T-helper 2 cell (primary cell): ENCODE results near the gene EIF4G3.
A peak's percentile ranks its signal among the peaks of the same experiment; 100 is the strongest.
"Not testable (repeated sequence)": the region's sequence is repeated elsewhere in the genome, so short reads cannot be mapped to it uniquely, and the experiment has no call there.

Experiments
- DNase-seq, 5 experiments: peaks; one replicate each; pipeline versions ENCODE4 v3.0.0 to v3.0.0-alpha.2; 2012 to 2022

EIF4G3 gene

DNA sequence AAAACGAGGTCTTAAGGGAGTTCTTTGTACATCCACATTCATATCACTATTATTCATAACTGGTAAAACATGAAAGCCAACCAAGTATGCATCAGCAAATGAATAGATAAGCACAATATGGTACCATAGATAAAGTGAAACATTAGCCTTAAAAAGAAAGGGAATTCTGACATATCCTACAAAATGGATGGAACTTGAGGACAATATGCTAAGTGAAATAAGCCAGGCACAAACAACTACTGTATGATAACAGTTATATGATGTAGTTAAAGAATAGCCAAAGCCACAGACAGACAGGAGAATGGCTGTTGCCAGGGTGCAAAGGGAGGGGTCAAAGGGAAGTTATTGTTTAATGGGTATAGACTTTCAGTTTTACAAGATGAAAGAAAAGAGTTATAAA is 148.9 kb downstream of the EIF4G3 start:
- no peak for DNase-seq

DNA sequence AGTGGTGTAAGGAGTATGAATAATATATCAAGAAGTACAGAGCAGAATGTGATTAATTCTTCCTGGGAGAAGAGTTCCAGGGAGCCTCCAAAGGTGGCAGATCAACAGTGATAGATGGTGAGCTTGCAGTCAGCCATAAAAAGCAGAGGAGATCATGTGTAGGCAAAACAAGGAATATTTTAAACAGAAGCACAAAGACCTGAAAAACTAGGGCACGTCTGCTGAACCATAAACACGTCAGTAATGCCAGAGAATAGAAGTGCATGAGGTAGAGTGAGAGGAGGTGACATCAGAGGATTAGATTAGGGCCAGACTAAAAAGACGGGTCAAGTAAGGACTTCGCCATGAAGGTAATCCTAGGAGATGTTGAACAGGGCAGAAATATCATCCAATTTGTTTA is 151.8 kb downstream of the EIF4G3 start:
- DNase-seq: no peak

DNA sequence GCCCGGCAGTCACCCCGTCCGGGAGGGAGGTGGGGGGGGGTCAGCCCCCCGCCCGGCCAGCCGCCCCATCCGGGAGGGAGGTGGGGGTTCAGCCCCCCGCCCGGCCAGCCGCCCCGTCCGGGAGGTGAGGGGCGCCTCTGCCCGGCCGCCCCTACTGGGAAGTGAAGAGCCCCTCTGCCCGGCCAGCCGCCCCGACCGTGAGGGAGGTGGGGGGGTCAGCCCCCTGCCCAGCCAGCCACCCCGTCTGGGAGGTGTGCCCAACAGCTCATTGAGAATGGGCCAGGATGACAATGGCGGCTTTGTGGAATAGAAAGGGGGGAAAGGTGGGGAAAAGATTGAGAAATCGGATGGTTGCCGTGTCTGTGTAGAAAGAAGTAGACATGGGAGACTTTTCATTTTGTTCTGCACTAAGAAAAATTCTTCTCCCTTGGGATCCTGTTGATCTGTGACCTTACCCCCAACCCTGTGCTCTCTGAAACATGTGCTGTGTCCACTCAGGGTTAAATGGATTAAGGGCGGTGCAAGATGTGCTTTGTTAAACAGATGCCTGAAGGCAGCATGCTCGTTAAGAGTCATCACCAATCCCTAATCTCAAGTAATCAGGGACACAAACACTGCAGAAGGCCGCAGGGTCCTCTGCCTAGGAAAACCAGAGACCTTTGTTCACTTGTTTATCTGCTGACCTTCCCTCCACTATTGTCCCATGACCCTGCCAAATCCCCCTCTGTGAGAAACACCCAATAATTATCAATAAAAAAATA is 152.4 kb downstream of the EIF4G3 start:
- DNase-seq: not testable (repeated sequence)

DNA sequence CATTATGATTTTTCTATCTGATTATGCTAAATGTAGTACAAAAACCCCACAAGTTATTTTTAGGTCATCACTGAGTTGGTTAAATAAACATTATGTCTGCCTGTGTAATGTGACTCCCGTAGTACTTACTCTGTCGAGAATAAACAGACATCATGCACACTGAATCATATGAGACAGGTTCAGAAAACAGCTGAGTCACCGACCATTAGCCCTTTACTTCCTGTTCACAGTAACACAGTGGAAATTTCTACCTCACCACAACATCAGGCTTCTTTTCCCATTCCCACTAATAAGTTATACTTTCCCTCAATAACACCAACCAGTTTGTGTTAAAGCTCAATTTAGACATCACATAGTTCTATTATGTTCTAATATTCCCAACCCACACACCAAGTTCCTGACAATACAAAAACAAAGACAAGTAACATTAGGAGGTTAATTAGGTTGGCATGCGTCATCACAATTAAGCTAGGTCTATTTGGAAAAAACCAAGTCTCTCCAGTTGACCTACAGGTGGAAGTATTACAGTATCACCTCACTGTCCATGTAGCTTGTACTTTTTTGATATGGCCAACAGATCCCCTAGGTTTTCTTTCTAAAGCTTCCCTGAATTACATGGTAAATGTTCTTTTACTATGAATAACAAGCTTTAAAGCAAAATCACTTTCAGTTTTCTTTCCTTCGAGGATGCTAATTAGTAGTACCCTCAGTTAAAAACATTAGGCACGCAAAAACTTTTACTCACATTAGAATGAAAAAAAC is 154.2 kb downstream of the EIF4G3 start:
- DNase-seq: peak in 2 of 5 experiments; percentile 4 to 85

DNA sequence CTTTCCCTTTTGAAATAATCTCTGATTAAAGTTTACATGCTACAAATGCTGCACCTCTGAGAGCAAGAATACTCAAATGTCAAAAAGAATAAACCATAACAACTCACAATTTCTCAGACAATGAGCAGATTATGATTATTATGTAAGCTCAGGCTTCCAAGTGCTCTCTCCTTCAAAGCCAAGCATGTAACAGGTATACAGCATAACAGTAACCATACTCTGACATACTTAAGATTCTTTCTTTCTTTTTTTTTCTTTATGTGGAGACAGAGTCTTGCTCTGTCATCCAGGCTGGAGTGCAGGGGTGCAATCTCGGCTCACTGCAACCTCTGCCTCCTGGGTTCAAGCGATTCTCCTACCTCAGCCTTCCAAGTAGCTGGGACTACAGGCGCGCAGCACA is 155.4 kb downstream of the EIF4G3 start:
- DNase-seq: no peak

DNA sequence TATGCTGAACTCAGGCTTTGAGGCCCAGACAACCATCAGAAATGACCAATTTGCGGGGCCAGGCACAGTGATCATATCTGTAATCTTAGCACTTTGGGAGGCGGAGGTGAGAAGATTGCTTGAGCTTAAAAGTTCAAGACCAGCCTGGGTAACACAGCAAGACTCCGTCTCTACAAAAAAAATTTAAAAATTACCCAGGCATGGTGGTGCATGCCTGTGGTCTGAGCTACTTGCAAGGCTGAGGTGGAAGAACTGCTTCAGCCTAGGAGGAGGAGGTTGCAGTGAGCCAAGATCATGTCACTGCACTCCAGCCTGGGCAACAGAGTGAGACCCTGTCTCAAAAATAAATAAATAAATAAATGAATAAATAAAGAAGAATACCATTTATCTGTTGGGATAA is 156.5 kb downstream of the EIF4G3 start:
- DNase-seq: no peak

DNA sequence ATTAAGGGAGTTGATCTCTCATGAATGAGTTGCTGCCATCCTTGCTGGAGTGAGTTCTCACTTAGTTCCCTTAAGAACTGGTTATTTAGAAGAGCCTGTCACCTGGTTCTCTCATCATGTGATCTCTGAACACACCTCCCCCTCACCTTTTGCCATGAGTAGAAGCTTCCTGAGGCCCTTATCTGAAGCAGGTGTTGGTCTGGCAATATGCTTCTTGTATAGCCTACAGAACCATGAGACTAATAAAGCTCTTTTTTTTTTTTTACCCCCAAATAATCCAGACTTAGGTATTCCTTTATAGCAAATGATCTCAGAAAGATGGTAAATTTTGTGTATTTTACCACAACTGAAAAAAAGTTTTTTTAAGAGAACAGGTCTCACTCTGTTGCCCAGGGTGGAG is 158.0 kb downstream of the EIF4G3 start:
- no peak for DNase-seq

DNA sequence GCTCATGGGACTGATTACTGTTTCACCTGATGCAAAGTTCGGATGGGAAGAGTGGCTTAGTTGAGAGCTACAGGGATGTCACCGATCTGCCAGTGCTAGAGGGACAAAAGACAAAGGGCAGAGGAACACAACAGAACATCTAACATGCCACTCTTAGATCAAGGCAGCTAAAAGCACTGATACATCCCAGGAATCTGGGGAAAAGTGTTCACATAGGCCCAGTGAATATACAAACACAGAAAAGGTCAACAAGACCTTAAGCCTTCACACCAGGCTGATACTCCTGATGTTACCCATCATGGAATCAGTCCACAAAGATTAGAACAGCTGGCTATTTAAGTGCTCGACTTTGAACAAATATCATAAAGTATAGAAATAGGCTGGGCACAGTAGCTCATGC is 163.2 kb downstream of the EIF4G3 start:
- DNase-seq: no peak

DNA sequence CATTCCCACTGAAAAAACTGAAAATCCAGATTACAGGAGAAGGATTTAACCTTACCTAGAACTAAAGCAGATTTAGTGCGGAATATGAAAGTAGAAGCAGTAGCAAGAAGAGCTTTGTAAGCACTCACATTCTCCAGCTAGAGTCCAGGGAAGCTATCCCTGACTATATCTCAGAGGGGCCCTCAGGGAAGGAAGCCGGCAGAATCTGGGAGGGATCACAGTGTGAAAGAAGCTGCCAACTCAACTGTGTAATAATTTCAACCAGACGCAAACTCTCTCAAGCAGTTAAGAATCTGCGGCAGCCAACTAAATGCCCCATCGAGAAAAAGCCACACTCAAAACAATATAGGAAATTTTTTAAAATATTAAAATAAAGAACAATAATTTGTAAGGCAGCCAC is 163.8 kb downstream of the EIF4G3 start:
- DNase-seq: no peak

DNA sequence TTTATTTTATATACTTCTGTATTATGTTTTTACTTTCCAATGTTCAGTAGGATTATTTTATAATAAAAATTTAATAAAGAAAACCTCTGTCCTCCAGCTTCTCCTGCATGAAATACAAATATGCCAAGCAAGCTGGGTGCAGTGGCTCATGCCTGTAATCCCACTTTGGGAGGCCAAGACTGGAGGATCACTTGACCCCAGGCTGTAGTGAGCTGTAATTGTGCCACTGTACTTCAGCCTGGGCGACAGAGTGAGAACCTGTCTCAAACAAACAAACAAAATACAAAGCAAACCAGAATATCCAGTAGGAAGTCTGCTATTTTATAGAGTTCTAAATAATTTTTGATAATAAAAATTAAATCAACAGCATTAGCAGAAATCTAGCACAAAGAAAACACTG is 168.8 kb downstream of the EIF4G3 start:
- DNase-seq: no peak

DNA sequence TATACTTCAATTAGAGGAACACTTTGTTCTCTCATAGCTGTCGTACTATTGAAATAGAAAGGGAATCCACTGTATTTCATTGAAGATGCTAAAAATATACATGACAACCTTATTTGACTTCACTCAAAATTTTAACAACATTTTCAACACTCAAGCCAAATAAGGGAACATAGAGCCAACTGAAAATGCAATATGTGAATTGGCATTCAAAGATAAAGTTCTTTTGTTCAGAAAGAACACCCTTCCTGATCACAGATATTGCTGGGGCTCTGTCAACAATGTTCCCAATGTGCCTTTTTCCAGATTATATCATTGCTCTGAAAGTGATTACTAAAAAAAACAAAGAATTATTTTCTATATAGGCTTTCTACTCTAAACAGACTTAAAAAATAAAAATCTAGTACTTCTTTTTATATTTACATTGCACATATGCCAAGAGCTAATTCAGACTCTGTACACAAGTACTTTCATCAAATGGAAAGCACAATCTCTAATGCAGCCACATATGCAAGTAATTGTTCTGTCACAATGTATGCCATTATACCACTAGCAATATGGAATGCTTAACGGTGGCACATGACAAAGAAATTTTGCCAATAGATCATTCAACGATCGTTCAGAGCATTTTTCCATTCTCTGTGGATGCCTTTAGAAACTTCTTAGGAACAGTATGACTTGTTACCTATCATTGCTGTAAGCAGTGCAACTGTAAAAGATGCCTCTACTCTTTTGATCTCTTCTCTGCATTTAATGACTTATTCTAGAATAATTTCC is 171.0 kb downstream of the EIF4G3 start:
- DNase-seq: no peak

DNA sequence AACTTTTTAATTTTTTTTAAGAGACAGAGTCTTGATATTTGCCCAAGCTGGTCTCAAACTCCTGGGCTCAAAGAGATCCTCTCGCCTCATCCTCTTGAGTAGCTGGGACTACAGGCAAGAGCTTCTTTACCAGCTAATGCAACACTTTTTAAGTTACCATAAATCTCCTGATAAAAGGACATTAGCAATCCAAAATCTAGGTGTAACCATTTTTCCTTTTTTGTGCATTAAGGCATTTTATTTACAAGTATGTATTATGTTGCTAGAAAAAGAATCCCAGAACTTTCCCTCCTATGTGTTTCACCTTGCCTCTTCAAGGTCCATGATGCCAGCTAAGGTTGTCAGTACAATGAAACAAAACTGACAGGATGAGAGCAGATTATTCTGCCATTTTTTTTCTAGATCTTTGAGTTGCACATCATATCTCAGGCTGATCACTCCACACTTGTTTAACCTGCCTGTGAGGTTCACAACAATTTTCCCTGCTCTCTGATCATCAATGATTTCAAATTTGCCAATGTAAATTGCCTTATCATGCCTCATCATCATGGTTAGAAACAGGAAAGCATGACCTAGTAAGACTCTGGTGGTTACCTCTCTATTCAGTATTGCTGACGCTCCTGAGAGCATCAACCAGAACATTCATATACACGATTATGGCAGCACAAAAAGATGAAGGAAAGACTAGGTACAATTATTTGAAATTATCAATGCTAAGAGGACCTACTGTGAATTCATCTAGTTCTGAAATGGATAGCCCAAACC is 173.2 kb downstream of the EIF4G3 start:
- no peak for DNase-seq

DNA sequence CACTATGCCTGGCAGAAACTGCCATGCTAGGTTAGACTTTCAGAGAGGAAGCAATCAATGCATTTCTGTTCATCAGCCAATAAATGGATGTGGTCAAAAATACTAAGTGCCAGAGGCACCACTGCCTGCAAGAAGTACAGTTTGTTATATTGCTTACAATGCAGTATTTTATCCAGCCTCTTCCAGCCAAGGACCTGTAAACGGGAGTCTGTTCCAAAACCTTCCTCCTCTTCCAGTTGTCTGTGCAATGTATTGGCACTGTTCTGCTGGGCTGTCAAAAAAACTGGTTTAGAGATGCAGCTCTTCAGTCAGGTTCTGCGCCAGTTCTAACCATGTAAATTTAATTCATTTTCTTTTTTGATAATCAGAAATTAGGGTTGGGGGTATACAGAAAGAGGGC is 175.7 kb downstream of the EIF4G3 start:
- DNase-seq: no peak

DNA sequence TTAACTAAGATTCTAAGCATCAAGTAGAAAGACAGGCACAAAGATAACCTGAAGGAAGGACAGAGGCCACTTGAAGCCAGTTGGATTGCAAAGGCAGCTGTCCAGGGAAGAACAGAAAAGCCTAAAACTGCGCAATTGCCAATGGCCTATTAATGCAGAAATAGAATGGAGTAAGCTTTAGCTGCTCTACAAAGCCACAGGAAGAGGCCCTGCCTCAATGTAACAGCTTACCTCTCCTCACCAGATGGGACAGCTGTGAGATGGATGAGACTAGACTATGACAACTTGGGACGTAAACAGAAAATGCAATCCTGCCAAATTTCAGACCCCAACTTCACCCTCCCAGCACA is 176.5 kb downstream of the EIF4G3 start:
- no peak for DNase-seq

DNA sequence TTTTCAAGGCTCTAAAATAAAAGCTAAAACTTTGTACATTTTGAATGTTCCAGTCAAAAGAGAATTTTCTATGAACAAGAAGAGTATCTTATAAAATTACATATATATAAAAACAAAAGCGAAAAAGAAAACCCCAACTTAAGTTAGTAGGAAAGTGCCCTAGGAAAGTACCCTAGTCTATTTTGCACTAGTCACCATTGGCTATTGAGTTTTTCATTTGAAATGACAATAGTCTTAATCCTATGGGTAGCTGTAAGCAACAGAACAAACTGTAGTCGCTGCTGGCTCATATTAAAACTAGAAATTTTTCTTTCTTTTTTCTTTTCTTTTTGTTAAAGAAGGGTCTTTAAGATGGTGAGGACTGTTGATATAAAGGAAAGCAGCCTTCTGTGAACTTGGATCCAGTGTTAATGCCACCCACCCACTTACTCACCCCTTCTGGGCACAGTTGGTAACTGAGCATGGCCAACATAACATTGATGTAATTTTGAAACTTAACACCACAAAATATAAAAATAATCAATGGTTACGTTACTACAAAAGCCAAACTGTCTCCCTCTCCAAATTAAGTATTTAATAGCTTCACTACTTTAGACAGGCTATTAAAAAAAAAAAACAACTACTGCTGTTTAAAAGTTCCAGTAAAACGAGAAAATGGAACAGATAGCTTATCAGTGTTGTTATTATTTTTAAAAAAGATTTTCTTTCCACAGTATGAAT is 177.0 kb downstream of the EIF4G3 start:
- no peak for DNase-seq

DNA sequence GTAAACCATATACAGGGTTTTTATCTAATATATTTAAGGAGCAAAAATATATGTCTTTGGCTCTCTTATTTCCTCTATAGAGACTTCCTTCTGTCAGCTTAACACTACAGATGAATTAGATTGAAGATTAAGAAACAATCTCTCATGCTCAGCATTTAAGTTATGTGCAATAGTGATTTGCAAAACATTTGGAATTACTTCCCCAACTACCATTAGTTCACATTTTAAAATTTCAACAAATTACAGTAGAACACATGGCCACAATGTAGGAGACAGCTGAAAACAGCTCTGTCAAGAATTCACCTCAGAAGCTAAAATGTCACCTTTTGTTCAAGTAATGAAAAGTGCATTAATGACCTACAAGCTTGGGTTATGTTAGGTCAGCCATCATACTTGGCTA is 177.9 kb downstream of the EIF4G3 start:
- no peak for DNase-seq

DNA sequence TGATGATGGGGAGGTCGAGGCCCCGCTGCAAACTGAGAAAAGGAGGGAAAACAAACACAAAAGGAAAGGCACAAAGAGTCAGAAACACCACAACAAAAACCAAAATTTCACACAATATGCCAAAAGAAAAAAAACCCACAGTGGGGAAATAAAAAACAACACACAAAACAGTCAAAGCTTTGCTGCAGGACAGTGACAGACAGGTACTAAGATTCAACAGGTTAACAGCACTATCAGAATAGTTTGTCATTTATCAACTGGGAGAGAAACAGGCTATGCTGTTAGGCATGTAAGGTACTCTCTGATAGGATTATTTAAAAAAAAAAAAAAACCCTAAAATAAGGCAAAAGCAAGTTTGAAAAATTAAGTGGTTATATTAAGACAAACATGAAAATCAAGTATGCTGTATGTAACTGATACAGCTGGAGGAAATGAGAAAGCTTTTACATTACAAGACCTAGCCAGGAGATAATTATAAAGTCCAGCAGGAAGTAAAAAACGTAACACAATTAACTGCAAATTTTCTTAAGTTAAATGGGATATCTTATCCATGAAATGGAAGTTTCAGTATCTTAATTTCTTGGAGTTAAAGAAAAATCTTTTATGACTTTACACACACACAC is 179.0 kb downstream of the EIF4G3 start:
- no peak for DNase-seq

DNA sequence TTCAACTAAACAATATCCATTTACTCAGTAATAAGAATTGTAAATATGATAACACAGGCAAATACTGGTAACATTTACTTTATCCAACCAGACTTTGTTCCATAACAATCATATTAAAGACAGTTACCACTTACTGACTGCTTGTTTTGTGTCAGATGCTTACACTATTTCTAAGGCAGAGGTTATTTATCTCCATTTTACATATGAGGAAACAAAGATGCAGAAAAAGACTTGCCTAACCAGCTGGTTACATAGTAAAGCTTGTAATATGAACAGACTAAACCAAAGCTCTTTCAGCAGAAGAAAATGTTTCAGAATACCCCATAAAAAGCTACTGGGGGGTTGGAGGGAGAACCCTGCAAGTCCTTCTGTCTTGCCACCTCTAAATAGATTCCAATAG is 180.1 kb downstream of the EIF4G3 start:
- DNase-seq: no peak

DNA sequence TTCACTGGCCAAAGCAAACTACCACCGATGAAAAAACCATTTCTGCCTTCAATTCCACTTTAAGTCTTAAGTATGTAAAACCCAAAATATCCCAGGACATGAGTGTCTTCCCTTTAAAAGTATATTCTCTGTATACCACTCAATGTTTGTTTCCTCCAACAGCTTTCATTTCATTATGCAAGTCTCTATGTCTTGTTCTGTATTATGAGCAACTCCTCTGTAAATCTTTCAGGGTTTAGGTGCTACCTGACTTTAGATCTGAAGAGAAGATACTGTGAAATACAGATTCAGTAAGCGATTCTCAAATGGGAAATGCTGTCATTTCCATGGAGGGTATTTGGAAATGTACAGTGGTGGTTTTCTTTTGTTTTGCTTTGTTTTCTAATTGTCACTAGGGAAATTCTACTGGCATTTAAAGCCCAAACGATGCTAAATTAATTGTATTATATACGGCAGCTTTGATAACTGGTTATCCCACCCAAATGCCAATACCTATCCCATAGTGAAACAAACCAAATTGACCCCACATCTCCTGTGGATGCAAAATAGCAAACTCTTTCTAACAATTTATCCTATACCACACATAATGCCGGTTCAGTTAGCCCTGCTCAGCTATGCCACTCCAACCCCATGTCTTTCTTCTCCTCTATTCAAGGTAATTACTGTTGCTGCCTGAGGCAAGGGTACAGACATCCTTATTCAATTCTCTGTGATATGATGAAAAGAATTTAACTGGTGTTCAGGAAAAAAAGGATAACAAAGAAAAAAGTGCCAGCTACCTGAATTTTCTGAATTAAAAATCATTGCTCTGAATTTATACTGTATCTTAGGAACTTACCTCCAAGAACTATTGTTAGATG is 182.8 kb downstream of the EIF4G3 start:
- no peak for DNase-seq

DNA sequence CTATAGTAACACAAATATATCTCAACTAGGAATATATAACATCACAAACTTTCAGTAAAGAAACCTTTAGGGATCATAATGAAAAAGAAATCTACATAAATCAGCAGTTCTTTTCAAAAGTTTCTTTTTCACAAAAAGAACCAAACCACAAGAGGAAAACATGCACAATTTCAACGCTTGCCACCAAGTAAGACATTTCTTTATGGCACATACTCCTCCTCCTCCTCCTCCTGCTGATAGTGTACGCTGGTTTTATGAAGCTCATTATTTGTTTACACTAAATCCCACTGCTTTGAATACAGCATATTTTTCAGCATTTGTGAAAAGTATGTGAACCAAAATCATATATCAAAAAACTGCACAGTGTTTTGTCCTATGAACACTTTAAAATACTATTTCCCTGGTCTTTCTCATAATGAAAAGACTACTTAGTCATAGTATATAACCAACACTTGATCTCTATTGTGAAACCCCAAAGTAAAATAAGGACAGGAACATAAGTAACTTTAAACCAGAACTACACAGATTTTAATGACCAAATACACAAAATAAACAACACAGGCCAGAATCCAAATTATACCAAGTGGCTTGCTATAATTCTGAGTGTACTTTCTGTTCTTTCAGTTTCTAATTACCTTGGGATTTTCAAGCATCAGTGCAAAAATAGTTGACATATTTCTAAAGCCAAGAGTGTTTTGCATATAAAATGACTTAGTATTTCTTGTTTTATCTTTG is 184.2 kb downstream of the EIF4G3 start:
- peak in 1 of 5 experiments; percentile 42 for DNase-seq
